DND-41 (cell line): Measurements from ENCODE around the gene ERO1B.

ENCODE experiments used
- ATAC-seq: fragments of 200-7000 bp; cut with Tn5 transposase; 3 replicates; pipeline ENCODE4 v1.9.1; 2021; ENCODE audit warnings: low read depth; ENCODE audit not compliant: insufficient read depth
- DNase-seq: peaks from one replicate; pipeline ENCODE4 v3.0.0-alpha.2; 2020
- H2AFZ ChIP-seq: 2 replicates; pipeline ENCODE4 v1.6.0; 2012; ENCODE audit warnings: low read depth, low read length
- H3K27ac ChIP-seq: 2 replicates; pipeline ENCODE4 v1.5.1; 2012; ENCODE audit warnings: low read length, inconsistent platforms
- H3K27me3 ChIP-seq: fragments of 200-600 bp; sonication (generic); 2 replicates; pipeline ENCODE4 v1.6.0; 2012; ENCODE audit warnings: low read length, mild to moderate bottlenecking, inconsistent platforms; ENCODE audit not compliant: insufficient read depth, poor library complexity
- H3K36me3 ChIP-seq: 2 replicates; pipeline ENCODE4 v1.5.1; 2012; ENCODE audit warnings: low read length, inconsistent platforms; ENCODE audit not compliant: insufficient read depth
- H3K4me1 ChIP-seq: 2 replicates; pipeline ENCODE4 v1.5.1; 2012; ENCODE audit warnings: mild to moderate bottlenecking, low read length; ENCODE audit not compliant: insufficient read depth
- H3K4me2 ChIP-seq: 2 replicates; pipeline ENCODE4 v1.6.0; 2012; ENCODE audit warnings: mild to moderate bottlenecking, moderate library complexity, low read length, inconsistent platforms; ENCODE audit not compliant: insufficient read depth
- H3K4me3 ChIP-seq, 2 experiments: fragments of 200-600 bp in 1 of 2; shearing (Covaris generic) in 1 of 2; 2 replicates each; pipeline ENCODE4 v1.5.1; 2012 to 2016; ENCODE audit warnings: inconsistent platforms in 2 of 2, low read length in 2 of 2, mild to moderate bottlenecking in 2 of 2, low read depth in 1 of 2, moderate library complexity in 1 of 2
- H3K79me2 ChIP-seq: 2 replicates; pipeline ENCODE4 v1.6.0; 2012; ENCODE audit warnings: low read length, inconsistent platforms; ENCODE audit not compliant: insufficient read depth
- H3K9ac ChIP-seq: 2 replicates; pipeline ENCODE4 v1.6.0; 2012; ENCODE audit warnings: low read depth, mild to moderate bottlenecking, inconsistent platforms, low read length, moderate library complexity
- H3K9me3 ChIP-seq: 2 replicates; pipeline ENCODE4 v1.5.1; 2012; ENCODE audit warnings: low read length, moderate library complexity, mild to moderate bottlenecking, inconsistent platforms; ENCODE audit not compliant: insufficient read depth, severe bottlenecking
- H4K20me1 ChIP-seq: 2 replicates; pipeline ENCODE4 v1.6.0; 2012; ENCODE audit warnings: low read length; ENCODE audit not compliant: insufficient read depth
- EZH2 ChIP-seq: IDR thresholded peaks from 3 replicates; pipeline ENCODE4 v1.6.1; 2012; ENCODE audit warnings: borderline replicate concordance, low read depth, mild to moderate bottlenecking, moderate library complexity, low read length, inconsistent platforms; ENCODE audit not compliant: severe bottlenecking
- TF ChIP-seq, protein P1 (sequence below): IDR thresholded peaks from 2 replicates; pipeline ENCODE4 v1.5.1; 2012; ENCODE audit warnings: borderline replicate concordance, low read length, moderate library complexity, mild to moderate bottlenecking; ENCODE audit not compliant: poor library complexity, severe bottlenecking; ENCODE audit errors: extremely low read depth

The ERO1B gene

DNA sequence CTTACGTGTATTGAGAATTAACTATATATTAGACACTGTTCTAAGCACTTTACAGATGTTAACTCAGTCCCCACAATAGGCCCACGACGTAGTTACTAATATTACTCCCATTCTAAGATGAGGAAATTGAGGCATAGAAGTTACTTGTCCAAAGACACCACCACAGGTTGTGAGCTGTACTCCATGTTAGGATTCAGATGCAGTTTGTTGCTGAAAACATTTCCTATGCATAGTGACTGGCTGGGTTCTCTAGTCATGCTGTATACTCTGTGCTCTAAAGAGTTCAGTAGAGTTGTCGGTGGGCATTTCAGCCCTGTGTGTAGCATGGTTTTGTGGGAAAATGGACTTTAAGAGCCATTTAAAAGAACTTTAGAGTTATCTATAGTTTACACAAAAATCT, 74.2 kb downstream of the ERO1B start:
- no peak for DNase-seq
- ATAC-seq, result no peak
- Histone ChIP-seq H4K20me1 (no peaks in the 10 kb centered on the region), H3K9me3 (no peaks in the 10 kb centered on the region), H3K27me3 (no peaks in the 10 kb centered on the region), H3K4me2 (no peak overlapping the region), H3K4me1 (no peaks in the 10 kb centered on the region), H3K9ac (no peak overlapping the region), H3K4me3 (no peak overlapping the region), H3K27ac (no peak overlapping the region), H3K36me3 (peaks cover 55% of the 10 kb centered on the region), H2AFZ (no peak overlapping the region), H3K79me2 (no peaks in the 10 kb centered on the region)
- TF ChIP-seq, protein P1, sequence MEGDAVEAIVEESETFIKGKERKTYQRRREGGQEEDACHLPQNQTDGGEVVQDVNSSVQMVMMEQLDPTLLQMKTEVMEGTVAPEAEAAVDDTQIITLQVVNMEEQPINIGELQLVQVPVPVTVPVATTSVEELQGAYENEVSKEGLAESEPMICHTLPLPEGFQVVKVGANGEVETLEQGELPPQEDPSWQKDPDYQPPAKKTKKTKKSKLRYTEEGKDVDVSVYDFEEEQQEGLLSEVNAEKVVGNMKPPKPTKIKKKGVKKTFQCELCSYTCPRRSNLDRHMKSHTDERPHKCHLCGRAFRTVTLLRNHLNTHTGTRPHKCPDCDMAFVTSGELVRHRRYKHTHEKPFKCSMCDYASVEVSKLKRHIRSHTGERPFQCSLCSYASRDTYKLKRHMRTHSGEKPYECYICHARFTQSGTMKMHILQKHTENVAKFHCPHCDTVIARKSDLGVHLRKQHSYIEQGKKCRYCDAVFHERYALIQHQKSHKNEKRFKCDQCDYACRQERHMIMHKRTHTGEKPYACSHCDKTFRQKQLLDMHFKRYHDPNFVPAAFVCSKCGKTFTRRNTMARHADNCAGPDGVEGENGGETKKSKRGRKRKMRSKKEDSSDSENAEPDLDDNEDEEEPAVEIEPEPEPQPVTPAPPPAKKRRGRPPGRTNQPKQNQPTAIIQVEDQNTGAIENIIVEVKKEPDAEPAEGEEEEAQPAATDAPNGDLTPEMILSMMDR, result no peak
- no peak for TF ChIP-seq EZH2

DNA sequence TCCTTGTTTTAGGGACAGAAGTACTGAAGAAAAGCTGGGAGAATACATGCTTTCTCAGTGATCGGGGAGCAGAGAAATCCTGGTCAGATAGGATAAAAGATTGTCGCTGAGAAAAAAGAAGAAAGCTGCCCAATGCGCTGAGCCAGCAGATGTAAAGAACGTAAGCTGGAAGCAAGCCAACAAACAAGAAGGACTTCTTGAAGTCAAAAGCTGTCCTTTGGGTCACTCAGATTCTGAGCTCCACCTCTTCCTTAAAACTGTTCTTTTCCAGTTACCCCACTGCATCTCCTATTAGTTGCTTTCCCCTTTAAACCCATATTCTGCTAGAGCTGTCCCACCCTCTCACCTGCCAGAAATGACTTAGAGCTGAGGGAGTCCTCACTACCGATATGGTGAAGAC, 74.6 kb downstream of the ERO1B start:
- H3K36me3 ChIP-seq, result peaks cover 59% of the 10 kb centered on the region
- no peaks in the 10 kb centered on the region for H3K79me2 ChIP-seq
- no peaks in the 10 kb centered on the region for H3K4me1 ChIP-seq
- no peak overlapping the region for H3K4me2 ChIP-seq
- ATAC-seq (no peak), DNase-seq (no peak)
- H3K27ac ChIP-seq, result no peak overlapping the region
- TF ChIP-seq, protein P1, result no peak
- TF ChIP-seq EZH2, result no peak
- no peaks in the 10 kb centered on the region for H3K27me3 ChIP-seq
- no peak overlapping the region for H3K9ac ChIP-seq
- H3K4me3 ChIP-seq, result no peak overlapping the region
- no peaks in the 10 kb centered on the region for H3K9me3 ChIP-seq
- H4K20me1 ChIP-seq, result no peaks in the 10 kb centered on the region
- no peak overlapping the region for H2AFZ ChIP-seq

DNA sequence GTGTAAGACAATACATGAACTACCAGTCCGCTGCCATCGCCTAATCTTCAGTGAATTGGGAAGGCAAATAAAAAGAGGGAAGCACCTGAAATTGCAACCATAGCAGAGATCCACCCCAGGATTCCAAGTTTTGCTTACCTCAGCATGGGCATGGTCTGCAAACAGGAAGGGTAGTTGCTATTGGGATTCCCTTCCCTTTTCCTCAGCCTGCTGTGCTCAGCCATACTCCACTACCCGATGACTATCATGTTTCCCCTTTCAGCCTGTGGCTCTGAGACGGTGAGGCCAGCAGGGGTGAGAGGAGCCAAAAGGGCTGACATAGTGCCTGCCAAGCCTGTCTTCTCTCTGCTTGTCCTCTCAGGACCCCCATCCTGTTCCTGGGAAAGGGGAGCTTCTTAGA, 75.2 kb downstream of the ERO1B start:
- no peaks in the 10 kb centered on the region for H3K27me3 ChIP-seq
- no peaks in the 10 kb centered on the region for H3K4me1 ChIP-seq
- no peak overlapping the region for H3K9ac ChIP-seq
- H2AFZ ChIP-seq, result no peak overlapping the region
- DNase-seq, result no peak
- peaks cover 60% of the 10 kb centered on the region for H3K36me3 ChIP-seq
- TF ChIP-seq, protein P1, result no peak
- no peak for TF ChIP-seq EZH2
- no peak for ATAC-seq
- H4K20me1 ChIP-seq, result no peaks in the 10 kb centered on the region
- no peak overlapping the region for H3K4me2 ChIP-seq
- no peak overlapping the region for H3K4me3 ChIP-seq
- H3K9me3 ChIP-seq, result no peaks in the 10 kb centered on the region
- no peak overlapping the region for H3K27ac ChIP-seq
- no peaks in the 10 kb centered on the region for H3K79me2 ChIP-seq

- H2AFZ ChIP-seq, result no peak overlapping the region
- peaks cover 11% of the 10 kb centered on the region for H3K9me3 ChIP-seq
- no peaks in the 10 kb centered on the region for H4K20me1 ChIP-seq
- no peak overlapping the region for H3K4me3 ChIP-seq
- DNase-seq (no peak), ATAC-seq (no peak)
- H3K27me3 ChIP-seq, result no peaks in the 10 kb centered on the region
- H3K27ac ChIP-seq, result no peak overlapping the region
- peaks cover 70% of the 10 kb centered on the region for H3K36me3 ChIP-seq
- H3K4me2 ChIP-seq, result no peak overlapping the region
- no peaks in the 10 kb centered on the region for H3K4me1 ChIP-seq
- H3K9ac ChIP-seq, result no peak overlapping the region
- no peaks in the 10 kb centered on the region for H3K79me2 ChIP-seq
- TF ChIP-seq, protein P1, result no peak
- TF ChIP-seq EZH2, result no peak
Observed at GRCh38 chr1:236204656-236205055, 77.1 kb downstream of the ERO1B start.
